Activated naive CD4-positive, alpha-beta T cell treated with anti-CD3 and anti-CD28 coated beads, Interleukin-2, amount 50 U/mL, for 24 hours (primary cell): ENCODE measurements around the gene TRIM38.
"Not testable (repeated sequence)": the region's sequence is repeated elsewhere in the genome, so short reads cannot be mapped to it uniquely, and the experiment has no call there.

Source experiments
- H3K27ac Mint-ChIP-seq: one replicate; pipeline ENCODE4 v1.8.0; 2021; ENCODE audit warnings: mild to moderate bottlenecking, mixed read lengths
- H3K27me3 Mint-ChIP-seq: one replicate; pipeline ENCODE4 v1.8.0; 2021; ENCODE audit warnings: mixed read lengths
- H3K36me3 Mint-ChIP-seq: one replicate; pipeline ENCODE4 v1.8.0; 2021; ENCODE audit warnings: mixed read lengths
- H3K4me1 Mint-ChIP-seq: one replicate; pipeline ENCODE4 v1.8.0; 2021; ENCODE audit warnings: mixed read lengths
- H3K4me3 Mint-ChIP-seq: one replicate; pipeline ENCODE4 v1.8.0; 2021; ENCODE audit warnings: mild to moderate bottlenecking, mixed read lengths
- H3K9me3 Mint-ChIP-seq: one replicate; pipeline ENCODE4 v1.8.0; 2021; ENCODE audit warnings: mixed read lengths

The TRIM38 gene

GRCh38 chr6:25973923-25974555 lies 11.4 kb downstream of the TRIM38 start:
- Mint-ChIP-seq H3K27ac (no peak overlapping the region), H3K36me3 (peaks cover 35% of the 10 kb centered on the region), H3K27me3 (no peaks in the 10 kb centered on the region), H3K9me3 (no peaks in the 10 kb centered on the region), H3K4me1 (peaks cover 55% of the 10 kb centered on the region), H3K4me3 (no peak overlapping the region)

GRCh38 chr6:25975923-25976560 lies 13.4 kb downstream of the TRIM38 start:
- Mint-ChIP-seq H3K27me3 (no peaks in the 10 kb centered on the region), H3K36me3 (peaks cover 27% of the 10 kb centered on the region), H3K4me1 (peaks cover 43% of the 10 kb centered on the region), H3K4me3 (no peak overlapping the region), H3K9me3 (no peaks in the 10 kb centered on the region), H3K27ac (peak overlapping the region; percentile 51)

GRCh38 chr6:25980935-25981334 lies 18.3 kb downstream of the TRIM38 start:
- no peak overlapping the region for H3K4me3 Mint-ChIP-seq
- H3K4me1 Mint-ChIP-seq = peaks cover 37% of the 10 kb centered on the region
- peaks cover 16% of the 10 kb centered on the region for H3K36me3 Mint-ChIP-seq
- H3K9me3 Mint-ChIP-seq = no peaks in the 10 kb centered on the region
- no peaks in the 10 kb centered on the region for H3K27me3 Mint-ChIP-seq
- peak overlapping the region; percentile 59 for H3K27ac Mint-ChIP-seq

- Mint-ChIP-seq H3K36me3 (peaks cover 13% of the 10 kb centered on the region), H3K4me1 (peaks cover 30% of the 10 kb centered on the region), H3K27ac (peak overlapping the region; percentile 76), H3K4me3 (no peak overlapping the region), H3K27me3 (no peaks in the 10 kb centered on the region), H3K9me3 (no peaks in the 10 kb centered on the region)
Measured at GRCh38 chr6:25981568-25982263, 19.1 kb downstream of the TRIM38 start.

GRCh38 chr6:25984265-25984664 lies 21.7 kb downstream of the TRIM38 start:
- Mint-ChIP-seq H3K27ac (peak overlapping the region; percentile 41), H3K36me3 (peaks cover 15% of the 10 kb centered on the region), H3K4me1 (peaks cover 35% of the 10 kb centered on the region)

GRCh38 chr6:25987845-25988244 lies 25.2 kb downstream of the TRIM38 start:
- Mint-ChIP-seq H3K27ac (peak overlapping the region; percentile 24), H3K27me3 (no peaks in the 10 kb centered on the region), H3K4me1 (peaks cover 31% of the 10 kb centered on the region), H3K36me3 (peaks cover 8% of the 10 kb centered on the region), H3K4me3 (no peak overlapping the region), H3K9me3 (no peaks in the 10 kb centered on the region)

More at GRCh38 chr6:25984265-25984664, 21.7 kb downstream of the TRIM38 start:
- H3K27me3 Mint-ChIP-seq = no peaks in the 10 kb centered on the region
- H3K4me3 Mint-ChIP-seq = no peak overlapping the region
- no peaks in the 10 kb centered on the region for H3K9me3 Mint-ChIP-seq

- Mint-ChIP-seq H3K9me3 (no peaks in the 10 kb centered on the region), H3K4me3 (no peak overlapping the region), H3K27ac (peak overlapping the region; percentile 57), H3K27me3 (no peaks in the 10 kb centered on the region), H3K36me3 (peaks cover 4% of the 10 kb centered on the region), H3K4me1 (peaks cover 31% of the 10 kb centered on the region)
Measured at GRCh38 chr6:25990172-25990873, 27.7 kb downstream of the TRIM38 start.

- H3K4me3 Mint-ChIP-seq = peak overlapping the region; percentile 96
- peak overlapping the region; percentile 91 for H3K27ac Mint-ChIP-seq
- peaks cover 4% of the 10 kb centered on the region for H3K36me3 Mint-ChIP-seq
- H3K4me1 Mint-ChIP-seq = peaks cover 31% of the 10 kb centered on the region
- H3K9me3 Mint-ChIP-seq = no peaks in the 10 kb centered on the region
- H3K27me3 Mint-ChIP-seq = no peaks in the 10 kb centered on the region
Measured at GRCh38 chr6:25991785-25992412, 29.3 kb downstream of the TRIM38 start.

GRCh38 chr6:25992413-25993340 lies 30.1 kb downstream of the TRIM38 start:
- no peaks in the 10 kb centered on the region for H3K9me3 Mint-ChIP-seq

GRCh38 chr6:25993341-25993684 lies 30.7 kb downstream of the TRIM38 start:
- not testable (repeated sequence) for H3K27ac Mint-ChIP-seq, H3K9me3 Mint-ChIP-seq, H3K36me3 Mint-ChIP-seq, H3K27me3 Mint-ChIP-seq
- Mint-ChIP-seq H3K4me1 (peaks cover 26% of the 10 kb centered on the region), H3K4me3 (peak overlapping the region; percentile 68)

More at GRCh38 chr6:25992413-25993340, 30.1 kb downstream of the TRIM38 start:
- Mint-ChIP-seq H3K36me3 (peaks cover 4% of the 10 kb centered on the region), H3K4me1 (peaks cover 31% of the 10 kb centered on the region), H3K27me3 (no peaks in the 10 kb centered on the region), H3K4me3 (peak overlapping the region; percentile 96), H3K27ac (peak overlapping the region; percentile 91)

- no peak overlapping the region for H3K27ac Mint-ChIP-seq
- peaks cover 26% of the 10 kb centered on the region for H3K4me1 Mint-ChIP-seq
- no peaks in the 10 kb centered on the region for H3K9me3 Mint-ChIP-seq
- H3K27me3 Mint-ChIP-seq = no peaks in the 10 kb centered on the region
- H3K36me3 Mint-ChIP-seq = peaks cover 5% of the 10 kb centered on the region
- no peak overlapping the region for H3K4me3 Mint-ChIP-seq
Measured at GRCh38 chr6:25995507-25995906, 32.9 kb downstream of the TRIM38 start.

- Mint-ChIP-seq H3K27me3 (no peaks in the 10 kb centered on the region), H3K9me3 (no peaks in the 10 kb centered on the region)
Measured at GRCh38 chr6:25997921-25998320, 35.3 kb downstream of the TRIM38 start.

GRCh38 chr6:25998379-25998778 lies 35.8 kb downstream of the TRIM38 start:
- Mint-ChIP-seq H3K4me3 (no peak overlapping the region), H3K4me1 (peaks cover 17% of the 10 kb centered on the region), H3K27me3 (no peaks in the 10 kb centered on the region), H3K27ac (no peak overlapping the region), H3K36me3 (peaks cover 8% of the 10 kb centered on the region), H3K9me3 (no peaks in the 10 kb centered on the region)

More at GRCh38 chr6:25997921-25998320, 35.3 kb downstream of the TRIM38 start:
- Mint-ChIP-seq H3K4me3 (no peak overlapping the region), H3K36me3 (peaks cover 8% of the 10 kb centered on the region), H3K4me1 (peaks cover 18% of the 10 kb centered on the region), H3K27ac (no peak overlapping the region)

GRCh38 chr6:25999225-25999624 lies 36.6 kb downstream of the TRIM38 start:
- H3K36me3 Mint-ChIP-seq, H3K9me3 Mint-ChIP-seq, H3K4me1 Mint-ChIP-seq, H3K27me3 Mint-ChIP-seq, H3K4me3 Mint-ChIP-seq, H3K27ac Mint-ChIP-seq: not testable (repeated sequence)
